ENCODE measurements around the gene SOX12.

DNA sequence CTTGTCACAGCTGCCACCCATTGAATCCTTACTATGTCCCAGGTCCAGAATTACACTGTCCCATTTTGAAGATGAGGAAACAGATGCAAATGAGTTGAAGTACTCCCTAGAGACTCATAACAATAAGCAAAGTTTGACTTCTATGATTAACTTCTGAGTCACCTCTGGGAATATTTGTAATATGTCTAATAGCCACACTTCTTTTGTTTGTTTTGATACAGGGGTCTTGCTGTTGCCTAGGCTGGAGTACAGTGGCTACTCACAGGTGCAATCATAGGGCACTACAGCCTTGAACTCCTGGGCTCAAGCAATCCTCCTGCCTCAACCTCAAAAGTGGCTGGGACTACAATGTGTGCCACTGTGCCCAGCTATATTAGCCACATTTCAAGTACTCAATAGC is 11.4 kb upstream of the SOX12 start:
- no peak for TF ChIP-seq EZH2phosphoT487 (IDR thresholded peaks at IDR 0.05)
- TF ChIP-seq, protein P1, sequence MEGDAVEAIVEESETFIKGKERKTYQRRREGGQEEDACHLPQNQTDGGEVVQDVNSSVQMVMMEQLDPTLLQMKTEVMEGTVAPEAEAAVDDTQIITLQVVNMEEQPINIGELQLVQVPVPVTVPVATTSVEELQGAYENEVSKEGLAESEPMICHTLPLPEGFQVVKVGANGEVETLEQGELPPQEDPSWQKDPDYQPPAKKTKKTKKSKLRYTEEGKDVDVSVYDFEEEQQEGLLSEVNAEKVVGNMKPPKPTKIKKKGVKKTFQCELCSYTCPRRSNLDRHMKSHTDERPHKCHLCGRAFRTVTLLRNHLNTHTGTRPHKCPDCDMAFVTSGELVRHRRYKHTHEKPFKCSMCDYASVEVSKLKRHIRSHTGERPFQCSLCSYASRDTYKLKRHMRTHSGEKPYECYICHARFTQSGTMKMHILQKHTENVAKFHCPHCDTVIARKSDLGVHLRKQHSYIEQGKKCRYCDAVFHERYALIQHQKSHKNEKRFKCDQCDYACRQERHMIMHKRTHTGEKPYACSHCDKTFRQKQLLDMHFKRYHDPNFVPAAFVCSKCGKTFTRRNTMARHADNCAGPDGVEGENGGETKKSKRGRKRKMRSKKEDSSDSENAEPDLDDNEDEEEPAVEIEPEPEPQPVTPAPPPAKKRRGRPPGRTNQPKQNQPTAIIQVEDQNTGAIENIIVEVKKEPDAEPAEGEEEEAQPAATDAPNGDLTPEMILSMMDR (IDR thresholded peaks at IDR 0.05), result no peak

All from neural progenitor cell (in vitro differentiated cells).